Liver (tissue), 9 donors: ENCODE data around the gene FASTKD2. TPM values are rescaled to one million over a fixed set of nuclear protein-coding genes. Genes with fewer than 3 reads are reported as not detected.

Experiments
- DNase-seq: peaks from one replicate; pipeline ENCODE4 v3.0.0-alpha.2; 2017; ENCODE audit warnings: low spot score
- H3K27ac ChIP-seq, 2 donors: one replicate each; pipeline ENCODE4 v1.7.0; 2013; ENCODE audit warnings: inconsistent platforms in 2 of 2, low read length in 2 of 2, control low read depth in 1 of 2, low read depth in 1 of 2, mild to moderate bottlenecking in 1 of 2
- H3K27me3 ChIP-seq, 4 donors: one replicate each; pipeline versions ENCODE4 v1.6.1 to v1.7.0; 2013; ENCODE audit warnings: low read length in 3 of 4, inconsistent platforms in 1 of 4, mild to moderate bottlenecking in 1 of 4, moderate library complexity in 1 of 4; ENCODE audit not compliant: control insufficient read depth in 4 of 4, insufficient read depth in 4 of 4
- H3K36me3 ChIP-seq, 4 donors: one replicate each; pipeline versions ENCODE4 v1.6.1 to v1.7.0; 2013; ENCODE audit warnings: low read length in 3 of 4, mild to moderate bottlenecking in 3 of 4, low read depth in 1 of 4, moderate library complexity in 1 of 4; ENCODE audit not compliant: control insufficient read depth in 4 of 4, insufficient read depth in 3 of 4
- H3K4me1 ChIP-seq, 4 donors: one replicate each; pipeline versions ENCODE4 v1.6.1 to v1.7.0; 2013; ENCODE audit warnings: low read length in 3 of 4, mild to moderate bottlenecking in 3 of 4, moderate library complexity in 1 of 4; ENCODE audit not compliant: control insufficient read depth in 4 of 4, insufficient read depth in 4 of 4
- H3K4me3 ChIP-seq, 3 donors: one replicate each; pipeline versions ENCODE4 v1.6.1 to v1.7.0; 2013; ENCODE audit warnings: low read length in 3 of 3, control low read depth in 1 of 3, low read depth in 1 of 3, mild to moderate bottlenecking in 1 of 3
- H3K9ac ChIP-seq, 2 donors: one replicate each; pipeline ENCODE4 v1.7.0; 2013; ENCODE audit warnings: low read length in 2 of 2, mild to moderate bottlenecking in 2 of 2, moderate library complexity in 2 of 2, control low read depth in 1 of 2, low read depth in 1 of 2
- H3K9me3 ChIP-seq, 4 donors: one replicate each; pipeline versions ENCODE4 v1.6.1 to v1.7.0; 2013; ENCODE audit warnings: low read length in 3 of 4; ENCODE audit not compliant: control insufficient read depth in 4 of 4
- ATF3 ChIP-seq: IDR thresholded peaks from 2 replicates; pipeline ENCODE4 v1.6.1; 2016; ENCODE audit warnings: antibody characterized with exemption
- CTCF ChIP-seq: fragments of 150-350 bp; IDR thresholded peaks from 2 replicates; pipeline ENCODE4 v1.5.1; 2017; ENCODE audit warnings: improper control_type of control experiment, low read depth, low read length; ENCODE audit not compliant: missing input control
- FOXA2 ChIP-seq: IDR thresholded peaks from 2 replicates; pipeline ENCODE4 v1.6.1; 2016; ENCODE audit warnings: antibody characterized with exemption
- GABPA ChIP-seq, 2 donors: IDR thresholded peaks in 1 of 2; conservative IDR thresholded peaks in 1 of 2; 2 replicates each; pipeline ENCODE4 v1.6.1; 2016; ENCODE audit warnings: antibody characterized with exemption in 2 of 2, mild to moderate bottlenecking in 1 of 2, moderate library complexity in 1 of 2
- HNF4A ChIP-seq, 2 donors: conservative IDR thresholded peaks; 2 replicates each; pipeline ENCODE4 v1.6.1; 2016; ENCODE audit warnings: antibody characterized with exemption in 2 of 2, mild to moderate bottlenecking in 2 of 2
- HNF4G ChIP-seq: IDR thresholded peaks from 2 replicates; pipeline ENCODE4 v1.6.1; 2016; ENCODE audit warnings: antibody characterized with exemption
- JUND ChIP-seq, 2 donors: IDR thresholded peaks; 2 replicates each; pipeline ENCODE4 v1.6.1; 2016; ENCODE audit warnings: antibody characterized with exemption in 2 of 2
- NR2F2 ChIP-seq: IDR thresholded peaks from 2 replicates; pipeline ENCODE4 v1.6.1; 2016; ENCODE audit warnings: antibody characterized with exemption
- RAD21 ChIP-seq, 2 donors: IDR thresholded peaks; 2 replicates each; pipeline ENCODE4 v1.6.1; 2016; ENCODE audit warnings: antibody characterized with exemption in 2 of 2, mild to moderate bottlenecking in 2 of 2
- REST ChIP-seq: IDR thresholded peaks from 2 replicates; pipeline ENCODE4 v1.6.1; 2016; ENCODE audit warnings: antibody characterized with exemption, mild to moderate bottlenecking
- RXRA ChIP-seq, 2 donors: IDR thresholded peaks; 2 replicates each; pipeline ENCODE4 v1.6.1; 2017 to 2018; ENCODE audit warnings: antibody characterized with exemption in 2 of 2, mild to moderate bottlenecking in 1 of 2
- SP1 ChIP-seq: IDR thresholded peaks from 2 replicates; pipeline ENCODE4 v1.6.1; 2018; ENCODE audit warnings: antibody characterized with exemption, mild to moderate bottlenecking
- TAF1 ChIP-seq: conservative IDR thresholded peaks from 2 replicates; pipeline ENCODE4 v1.6.1; 2016; ENCODE audit warnings: antibody characterized with exemption, mild to moderate bottlenecking
- WGBS: extraction: QIAGEN DNeasy Blood & Tissue Kit; methylation state at CpG from one replicate; pipeline ENCODE4 v1.1.7; 2013; 5-methylcytosine and 5-hydroxymethylcytosine counted together
- polyA plus RNA-seq, 2 donors: library from polyadenylated mRNA; stranded (reverse) in 1 of 2; unstranded in 1 of 2; fragments of 200-250 nt in 1 of 2; fragments of >200 nt in 1 of 2; fragmentation: Nextera tagmentation in 1 of 2; extraction: Ambion mirVana in 1 of 2; gene quantifications; one replicate each; pipeline versions ENCODE4 v1.2.1 to v1.2.3, GENCODE V29; 2013 to 2015
- total RNA-seq, 2 donors: library from RNA; depleted of rRNA; stranded (reverse); fragments of >200 nt; gene quantifications; one replicate each; pipeline ENCODE4 v1.2.3, GENCODE V29; 2014
- donor health status: healthy.
- donor health status: healthy.
- donor health status: healthy.
- donor health status: healthy.
- donor health status: healthy.

FASTKD2 gene
- total and polyA plus RNA-seq, 4 donors = 12.5 to 36.3 (median 15.0) TPM

- no peak for TF ChIP-seq REST
- TF ChIP-seq TAF1 = no peak
- no peak for TF ChIP-seq GABPA (IDR thresholded peaks at IDR 0.05 in 1 of 2, conservative IDR thresholded peaks at IDR 0.05 in 1 of 2)
- no peak for TF ChIP-seq JUND (IDR thresholded peaks at IDR 0.05)
- TF ChIP-seq FOXA2 = no peak
These were observed 48.8 kb upstream of the FASTKD2 start (continued) for GRCh38 chr2:206716623-206717022.

GRCh38 chr2:206718296-206718695 is 47.1 kb upstream of the FASTKD2 start, which contains the start of gene DYTN:
Gene DYTN (minus strand): TSS chr2:206718396. CDS start chr2:206718279, 117 bp downstream.
- 78% methylated on average over 1 of the region's 1 CpG for WGBS
- Histone ChIP-seq H3K9me3 (no peaks in the 10 kb centered on the region), H3K27ac (no peak within 1 kb of the TSS), H3K4me3 (no peak within 1 kb of the TSS), H3K9ac (no peak within 1 kb of the TSS), H3K4me1 (no peaks in the 10 kb centered on the region), H3K36me3 (no peaks in the 10 kb centered on the region), H3K27me3 (peaks cover 0 to 6% (median 0%) of the 10 kb centered on the region in 4 donors)
- DNase-seq = no peak
- TF ChIP-seq SP1 = no peak
- TF ChIP-seq GABPA (IDR thresholded peaks at IDR 0.05 in 1 of 2, conservative IDR thresholded peaks at IDR 0.05 in 1 of 2) = no peak

GRCh38 chr2:206721256-206721920 is 44.0 kb upstream of the FASTKD2 start:
- Histone ChIP-seq H3K27me3 (peaks cover 0 to 6% (median 0%) of the 10 kb centered on the region in 4 donors), H3K9me3 (no peaks in the 10 kb centered on the region), H3K27ac (no peak overlapping the region), H3K36me3 (no peaks in the 10 kb centered on the region), H3K4me3 (no peak overlapping the region), H3K9ac (no peak overlapping the region), H3K4me1 (no peaks in the 10 kb centered on the region)
- TF ChIP-seq RAD21 (IDR thresholded peaks at IDR 0.05) (no peak), HNF4G (no peak), SP1 (no peak), NR2F2 (no peak)
- 84% methylated on average over 4 of the region's 4 CpGs for WGBS
- DNase-seq = no peak

GRCh38 chr2:206723288-206723687 is 42.1 kb upstream of the FASTKD2 start:
- Histone ChIP-seq H3K36me3 (no peaks in the 10 kb centered on the region), H3K9ac (no peak overlapping the region), H3K27me3 (peaks cover 0 to 4% (median under 1%) of the 10 kb centered on the region in 4 donors), H3K4me3 (no peak overlapping the region), H3K9me3 (no peaks in the 10 kb centered on the region), H3K4me1 (no peaks in the 10 kb centered on the region), H3K27ac (no peak overlapping the region)
- no peak for DNase-seq
- WGBS = 83% methylated on average over 1 of the region's 1 CpG
- TF ChIP-seq CTCF (no peak), HNF4A (conservative IDR thresholded peaks at IDR 0.05) (no peak), ATF3 (no peak), SP1 (no peak), NR2F2 (no peak), REST (no peak), RXRA (IDR thresholded peaks at IDR 0.05) (no peak), JUND (IDR thresholded peaks at IDR 0.05) (no peak)
